Measurements from ENCODE around the gene NPW. TPM values are rescaled to one million over a fixed set of nuclear protein-coding genes. Genes with fewer than 3 reads are reported as not detected.

NPW gene
- total RNA-seq, 1 donor from 2014 or later = 0.82 TPM

- H3K27me3 Mint-ChIP-seq (ENCODE audit: unreplicated experiment) = peaks cover 4% of the 10 kb centered on the region
- no peak overlapping the region for H3K27ac Mint-ChIP-seq (ENCODE audit: unreplicated experiment)
- H3K4me3 Mint-ChIP-seq (ENCODE audit: unreplicated experiment) = no peak overlapping the region
Observed at GRCh38 chr16:2058872-2059271, 39.3 kb downstream of the NPW start.

GRCh38 chr16:2060346-2060745 lies 40.8 kb downstream of the NPW start:
- no peak for TF ChIP-seq CTCF (IDR thresholded peaks at IDR 0.05; ENCODE audit: unreplicated experiment)
- H3K27ac Mint-ChIP-seq (ENCODE audit: unreplicated experiment) = no peak overlapping the region
- peaks cover 4% of the 10 kb centered on the region for H3K27me3 Mint-ChIP-seq (ENCODE audit: unreplicated experiment)
- peaks cover 14% of the 10 kb centered on the region for H3K36me3 Mint-ChIP-seq (ENCODE audit: low read depth, unreplicated experiment)
- no peak for DNase-seq (ENCODE audit: low spot score)
- H3K9me3 Mint-ChIP-seq (ENCODE audit: unreplicated experiment) = no peaks in the 10 kb centered on the region
- H3K4me3 Mint-ChIP-seq (ENCODE audit: unreplicated experiment) = no peak overlapping the region
- no peaks in the 10 kb centered on the region for H3K4me1 Mint-ChIP-seq (ENCODE audit: unreplicated experiment)

More at GRCh38 chr16:2058872-2059271, 39.3 kb downstream of the NPW start:
- no peaks in the 10 kb centered on the region for H3K9me3 Mint-ChIP-seq (ENCODE audit: unreplicated experiment)
- no peaks in the 10 kb centered on the region for H3K4me1 Mint-ChIP-seq (ENCODE audit: unreplicated experiment)
- TF ChIP-seq CTCF (IDR thresholded peaks at IDR 0.05; ENCODE audit: unreplicated experiment) = no peak
- no peak for DNase-seq (ENCODE audit: low spot score)
- H3K36me3 Mint-ChIP-seq (ENCODE audit: low read depth, unreplicated experiment) = peaks cover 14% of the 10 kb centered on the region

GRCh38 chr16:2061023-2061422 lies 41.4 kb downstream of the NPW start:
- H3K36me3 Mint-ChIP-seq (ENCODE audit: low read depth, unreplicated experiment) = peaks cover 14% of the 10 kb centered on the region
- TF ChIP-seq CTCF (IDR thresholded peaks at IDR 0.05; ENCODE audit: unreplicated experiment) = no peak

GRCh38 chr16:2061526-2061925 lies 41.9 kb downstream of the NPW start:
- Mint-ChIP-seq H3K36me3 (ENCODE audit: low read depth, unreplicated experiment) (peaks cover 17% of the 10 kb centered on the region), H3K4me3 (ENCODE audit: unreplicated experiment) (no peak overlapping the region), H3K9me3 (ENCODE audit: unreplicated experiment) (no peaks in the 10 kb centered on the region), H3K27ac (ENCODE audit: unreplicated experiment) (no peak overlapping the region), H3K4me1 (ENCODE audit: unreplicated experiment) (no peaks in the 10 kb centered on the region), H3K27me3 (ENCODE audit: unreplicated experiment) (peaks cover 8% of the 10 kb centered on the region)
- no peak for DNase-seq (ENCODE audit: low spot score)
- no peak for TF ChIP-seq CTCF (IDR thresholded peaks at IDR 0.05; ENCODE audit: unreplicated experiment)

More at GRCh38 chr16:2061023-2061422, 41.4 kb downstream of the NPW start:
- Mint-ChIP-seq H3K27ac (ENCODE audit: unreplicated experiment) (no peak overlapping the region), H3K27me3 (ENCODE audit: unreplicated experiment) (peaks cover 7% of the 10 kb centered on the region), H3K9me3 (ENCODE audit: unreplicated experiment) (no peaks in the 10 kb centered on the region), H3K4me1 (ENCODE audit: unreplicated experiment) (no peaks in the 10 kb centered on the region), H3K4me3 (ENCODE audit: unreplicated experiment) (no peak overlapping the region)
- no peak for DNase-seq (ENCODE audit: low spot score)

GRCh38 chr16:2062801-2063200 lies 43.2 kb downstream of the NPW start:
- Mint-ChIP-seq H3K36me3 (ENCODE audit: low read depth, unreplicated experiment) (peaks cover 20% of the 10 kb centered on the region), H3K27me3 (ENCODE audit: unreplicated experiment) (peaks cover 8% of the 10 kb centered on the region), H3K4me1 (ENCODE audit: unreplicated experiment) (no peaks in the 10 kb centered on the region)

More at GRCh38 chr16:2062801-2063200, 43.2 kb downstream of the NPW start:
- H3K27ac Mint-ChIP-seq (ENCODE audit: unreplicated experiment) = no peak overlapping the region
- no peak for TF ChIP-seq CTCF (IDR thresholded peaks at IDR 0.05; ENCODE audit: unreplicated experiment)
- no peak overlapping the region for H3K4me3 Mint-ChIP-seq (ENCODE audit: unreplicated experiment)
- no peak for DNase-seq (ENCODE audit: low spot score)
- no peaks in the 10 kb centered on the region for H3K9me3 Mint-ChIP-seq (ENCODE audit: unreplicated experiment)
